CD4-positive, alpha-beta T cell treated with Interleukin-21 for 1 hour (primary cell): ENCODE results near the gene GP5.

Experiments used
- DNase-seq: peaks from one replicate; pipeline ENCODE4 v3.0.0-alpha.2; 2020

The GP5 gene, protein sequence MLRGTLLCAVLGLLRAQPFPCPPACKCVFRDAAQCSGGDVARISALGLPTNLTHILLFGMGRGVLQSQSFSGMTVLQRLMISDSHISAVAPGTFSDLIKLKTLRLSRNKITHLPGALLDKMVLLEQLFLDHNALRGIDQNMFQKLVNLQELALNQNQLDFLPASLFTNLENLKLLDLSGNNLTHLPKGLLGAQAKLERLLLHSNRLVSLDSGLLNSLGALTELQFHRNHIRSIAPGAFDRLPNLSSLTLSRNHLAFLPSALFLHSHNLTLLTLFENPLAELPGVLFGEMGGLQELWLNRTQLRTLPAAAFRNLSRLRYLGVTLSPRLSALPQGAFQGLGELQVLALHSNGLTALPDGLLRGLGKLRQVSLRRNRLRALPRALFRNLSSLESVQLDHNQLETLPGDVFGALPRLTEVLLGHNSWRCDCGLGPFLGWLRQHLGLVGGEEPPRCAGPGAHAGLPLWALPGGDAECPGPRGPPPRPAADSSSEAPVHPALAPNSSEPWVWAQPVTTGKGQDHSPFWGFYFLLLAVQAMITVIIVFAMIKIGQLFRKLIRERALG

DNA sequence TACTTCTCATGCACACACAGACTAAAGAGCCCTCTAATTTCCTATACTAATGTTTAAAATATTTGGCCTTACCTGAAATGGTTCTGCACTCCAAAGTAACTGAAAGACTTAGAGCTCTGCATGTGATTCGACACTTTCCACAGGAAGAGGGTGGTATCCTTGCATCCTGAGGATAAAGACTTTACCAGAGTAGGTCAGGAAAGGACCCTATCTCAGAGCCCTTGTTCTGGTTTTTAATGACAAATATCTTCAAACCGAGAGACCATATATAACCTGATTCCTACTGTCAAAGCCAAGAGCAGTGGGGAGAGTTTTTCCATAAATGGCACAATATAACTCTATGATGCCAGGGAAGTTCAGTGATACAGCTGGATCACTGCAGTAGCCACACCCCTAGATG is at the start of gene GP5:
GP5 (minus strand) TSS at position 101 of the 400 bp plus-strand sequence. CDS start 984 bp downstream, outside the sequence.
- no peak for DNase-seq

DNA sequence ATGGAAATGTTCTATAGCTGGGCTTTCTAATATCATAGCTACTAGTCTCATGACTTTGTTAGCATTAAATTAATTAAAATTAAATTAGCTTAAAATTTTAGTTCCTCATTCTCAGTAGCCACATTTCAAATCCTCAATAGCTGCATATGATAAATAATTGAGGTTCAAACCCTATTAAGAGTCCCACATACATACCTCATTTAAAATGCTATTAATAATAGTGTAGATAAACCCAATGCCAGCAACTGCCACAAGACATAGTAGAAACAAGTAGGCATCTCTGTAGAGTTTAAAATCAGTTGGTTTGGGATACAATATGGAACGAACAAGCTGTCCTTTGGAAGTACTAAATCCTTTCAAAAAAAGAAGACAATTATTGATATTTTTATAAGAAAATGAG is 48.6 kb upstream of the GP5 start:
- DNase-seq, result no peak

DNA sequence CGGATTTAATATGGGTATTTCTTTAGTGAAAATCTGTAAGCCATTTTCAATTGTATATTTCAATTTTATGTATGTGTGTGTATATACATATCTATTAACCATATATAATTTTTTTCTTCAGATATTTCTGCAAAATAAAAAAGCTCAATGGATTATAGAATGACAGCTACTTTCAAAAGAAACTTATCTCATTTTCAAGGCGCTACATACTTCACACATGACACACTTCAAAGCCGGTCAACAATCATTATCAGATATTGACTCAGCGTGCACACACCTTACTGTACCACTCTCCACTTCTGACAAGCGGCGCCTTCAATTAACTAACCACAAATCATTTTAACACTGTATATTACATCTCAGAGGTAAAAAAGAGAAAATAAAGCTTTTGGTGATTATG is 48.1 kb upstream of the GP5 start:
- no peak for DNase-seq

DNA sequence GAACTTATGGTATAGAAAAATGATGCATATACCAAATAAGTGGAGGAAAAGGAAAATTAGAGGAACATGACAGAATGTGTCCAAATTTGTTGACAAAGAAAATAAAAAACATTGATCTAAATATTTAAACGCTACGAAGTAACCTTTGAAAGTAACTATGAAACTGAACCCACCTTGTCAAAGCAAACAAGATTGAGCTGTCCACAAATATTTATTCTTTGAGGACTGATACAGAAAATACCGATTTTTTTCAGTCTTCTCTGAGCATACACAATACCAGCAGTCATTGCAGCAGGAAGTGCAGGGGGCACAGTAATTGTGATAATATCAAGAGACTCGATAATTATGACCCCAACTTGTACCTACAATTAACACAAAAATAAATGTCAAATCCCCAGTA is 47.7 kb upstream of the GP5 start:
- no peak for DNase-seq

DNA sequence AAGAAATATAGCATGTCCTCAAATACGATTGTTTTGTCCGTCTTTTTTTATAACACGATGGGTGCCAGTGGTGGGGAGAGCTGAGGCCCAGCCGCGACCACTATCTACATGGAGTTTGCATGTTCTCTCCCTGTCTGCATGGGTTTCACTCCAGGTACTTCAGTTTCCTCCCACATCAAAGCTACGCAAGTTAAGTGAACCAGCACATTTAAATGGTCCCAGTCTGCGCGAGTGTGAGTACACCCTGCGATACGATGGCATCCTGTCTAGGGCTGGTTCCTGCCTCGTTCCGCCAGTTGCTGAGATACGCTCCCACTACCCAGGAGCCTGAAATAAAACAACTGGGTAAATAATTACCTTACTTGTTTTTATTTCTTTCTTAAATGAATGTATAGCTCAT is 47.1 kb upstream of the GP5 start:
- DNase-seq, result no peak

DNA sequence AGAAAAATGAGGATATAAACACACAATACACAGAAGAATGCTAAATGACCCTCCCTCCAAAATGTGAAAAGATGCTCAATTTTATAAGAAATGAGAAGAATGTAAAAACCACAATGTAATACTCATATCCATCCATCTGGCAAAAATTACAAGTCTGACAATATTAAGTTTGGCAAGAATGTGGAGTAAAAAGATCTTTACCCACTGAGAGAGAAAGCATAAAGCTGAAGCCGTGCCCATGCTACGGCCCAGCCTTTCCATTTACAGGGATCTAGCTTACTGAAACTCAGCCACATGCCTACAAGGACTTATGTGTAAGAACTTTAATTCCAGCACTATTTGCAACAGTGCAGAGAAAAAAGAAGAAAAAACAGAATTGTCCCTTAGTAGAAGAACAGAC is 44.8 kb upstream of the GP5 start:
- DNase-seq, result no peak

DNA sequence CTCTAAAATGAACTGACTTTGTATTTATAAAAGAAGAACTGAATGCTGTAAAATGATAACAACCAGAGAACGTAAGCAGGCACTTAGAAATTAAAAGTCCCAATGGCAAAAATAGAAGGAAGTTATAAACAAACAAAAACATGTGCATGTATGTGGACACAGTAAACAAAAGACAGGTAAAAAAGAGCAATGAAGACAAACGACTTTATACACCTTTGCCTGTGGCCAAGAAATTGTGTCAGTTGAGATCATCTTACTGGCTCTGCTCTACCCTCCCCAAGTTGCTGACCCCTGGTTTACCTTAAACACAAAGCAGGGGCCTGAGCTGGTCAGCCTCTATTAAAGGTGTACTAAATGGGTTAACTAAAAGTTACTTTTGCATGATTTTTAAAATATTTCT is 41.7 kb upstream of the GP5 start:
- DNase-seq, result no peak

DNA sequence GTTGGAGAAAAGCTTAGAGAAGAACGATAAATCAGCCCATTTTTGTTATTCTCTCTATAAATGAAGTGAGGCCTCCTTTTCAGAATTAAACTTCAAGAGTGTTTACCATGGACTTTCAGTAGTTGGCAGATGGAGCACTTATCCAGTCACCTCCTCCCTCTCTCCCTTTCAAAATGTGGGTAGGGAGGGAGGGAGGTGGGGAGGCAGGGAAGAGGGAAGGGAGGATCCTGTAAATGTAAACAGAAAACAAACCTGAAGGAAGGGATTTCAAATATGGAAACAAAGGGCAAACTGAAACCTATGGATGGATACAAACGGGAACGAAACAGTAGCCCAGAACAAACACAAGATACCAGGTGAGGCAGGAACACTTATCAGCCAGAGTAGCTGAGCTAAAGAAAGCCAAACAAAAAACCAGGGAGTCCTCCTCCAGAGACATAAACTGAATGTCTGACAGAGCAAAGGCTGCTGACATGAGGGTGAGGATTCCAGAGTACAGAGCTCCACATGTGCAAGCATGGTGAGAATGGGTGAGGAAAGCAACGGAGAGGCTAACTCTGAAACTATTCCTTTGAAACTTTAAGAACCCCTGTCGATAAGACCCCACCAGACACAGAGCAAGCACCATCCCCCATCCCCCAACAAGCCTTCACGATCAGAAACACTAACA is 41.0 kb upstream of the GP5 start:
- DNase-seq, result no peak

DNA sequence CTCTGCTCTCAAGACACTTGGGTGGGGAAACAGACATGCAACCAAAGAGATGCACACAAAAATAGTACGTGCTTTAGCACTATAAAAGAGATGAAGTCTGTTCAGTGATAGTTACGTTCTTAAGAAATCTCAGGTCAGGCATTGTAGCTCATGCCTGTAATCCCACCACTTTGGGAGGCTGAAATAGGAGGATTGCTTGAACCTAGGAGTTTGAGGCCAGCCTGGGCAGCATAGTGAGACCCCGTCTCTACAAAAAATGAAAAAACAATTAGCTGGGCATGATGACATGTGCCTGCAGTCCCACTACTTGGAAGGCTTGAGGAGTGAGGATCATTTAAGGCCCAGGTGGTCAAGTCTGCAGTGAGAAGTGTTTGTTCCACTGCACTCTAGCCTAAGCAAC is 35.4 kb upstream of the GP5 start:
- DNase-seq, result no peak

DNA sequence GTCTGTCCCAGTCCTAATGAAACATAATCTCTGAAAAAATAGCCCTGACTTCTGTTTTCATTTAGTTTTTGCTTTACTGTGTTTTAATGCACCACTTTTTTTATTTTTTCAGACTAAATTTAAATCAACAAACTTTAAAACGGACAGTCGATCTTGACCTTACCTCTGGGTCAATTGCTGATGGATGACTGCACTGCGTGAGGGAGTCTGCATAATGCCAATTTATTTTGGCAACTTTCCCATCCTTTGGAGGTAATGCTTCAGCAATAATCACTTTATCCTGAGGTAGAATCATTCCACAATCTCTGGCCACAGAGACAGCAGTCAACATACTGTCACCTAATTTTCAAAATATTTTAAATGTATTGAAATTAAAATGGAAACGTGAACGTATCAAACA is 32.5 kb upstream of the GP5 start:
- no peak for DNase-seq

DNA sequence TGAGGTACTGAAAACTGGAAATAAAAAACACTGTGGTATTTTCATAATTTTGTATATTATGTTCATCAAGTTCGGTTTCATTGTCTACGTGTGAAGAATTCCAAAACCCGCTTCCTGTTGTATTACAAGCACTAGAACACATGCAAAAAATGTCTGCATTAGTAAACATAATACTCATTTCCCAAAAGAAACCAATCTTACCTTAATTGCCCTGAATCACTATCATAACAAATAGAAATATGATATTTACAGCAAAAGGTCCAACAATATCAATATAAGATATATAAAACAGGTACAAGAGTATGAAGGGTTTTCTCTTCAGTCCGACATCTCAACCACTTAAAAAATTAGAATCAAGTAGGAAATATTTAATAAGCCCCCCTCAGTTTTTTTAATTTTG is 26.3 kb upstream of the GP5 start:
- no peak for DNase-seq

DNA sequence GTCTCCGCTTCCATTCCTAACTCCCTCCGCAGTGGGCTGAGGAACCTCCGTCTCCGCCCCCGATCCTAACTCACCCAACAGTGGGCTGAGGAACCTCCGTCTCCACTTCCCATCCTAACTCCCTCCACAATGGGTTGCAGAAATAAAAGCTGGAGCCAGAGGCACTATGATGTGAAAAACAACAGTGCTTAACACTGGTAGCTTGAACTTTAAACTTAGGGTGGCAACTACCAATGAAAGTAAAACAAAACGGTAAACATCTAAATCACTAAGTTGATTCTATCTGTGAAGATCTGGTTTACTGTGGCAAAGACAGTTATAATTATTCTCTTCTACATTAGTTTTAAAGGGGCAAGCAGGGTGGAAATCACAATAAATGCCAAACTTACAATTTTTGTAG is 25.9 kb upstream of the GP5 start:
- DNase-seq, result no peak

DNA sequence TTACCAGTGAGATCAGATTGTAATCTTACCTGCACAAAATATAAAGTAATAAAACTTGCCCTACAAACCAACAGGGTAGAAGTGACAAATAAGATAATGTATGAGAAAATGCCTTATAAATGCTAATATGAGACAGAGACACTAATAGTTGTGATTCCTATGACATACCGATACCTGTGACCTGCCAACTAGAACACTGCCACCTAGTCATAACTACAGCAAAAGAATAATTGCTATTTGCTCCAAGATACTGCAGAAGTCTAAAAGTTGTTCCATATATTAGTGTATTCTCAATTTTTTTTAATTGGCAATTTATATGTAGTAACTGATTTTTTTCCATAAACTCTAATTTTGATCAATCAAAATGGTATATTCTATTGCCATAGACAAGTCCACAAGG is 25.3 kb upstream of the GP5 start:
- DNase-seq, result no peak

DNA sequence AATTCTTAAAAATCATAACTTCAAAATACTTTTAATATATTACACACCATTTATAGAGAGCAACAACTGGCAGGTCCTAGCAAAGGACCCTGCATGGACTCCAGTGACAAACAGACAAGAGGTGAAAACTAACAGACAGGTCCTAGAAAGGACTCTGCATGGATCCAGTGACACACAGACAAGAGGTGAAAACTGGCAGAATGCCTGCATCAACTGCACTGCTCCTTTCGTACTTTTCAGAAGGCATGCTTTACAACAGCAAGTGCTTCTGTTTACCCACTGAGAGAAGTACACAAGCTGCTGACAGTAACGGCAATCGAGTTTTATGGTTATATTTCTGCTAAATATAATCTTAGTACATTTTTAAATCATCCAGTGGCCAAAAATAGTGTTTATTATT is 24.3 kb upstream of the GP5 start:
- DNase-seq, result no peak

DNA sequence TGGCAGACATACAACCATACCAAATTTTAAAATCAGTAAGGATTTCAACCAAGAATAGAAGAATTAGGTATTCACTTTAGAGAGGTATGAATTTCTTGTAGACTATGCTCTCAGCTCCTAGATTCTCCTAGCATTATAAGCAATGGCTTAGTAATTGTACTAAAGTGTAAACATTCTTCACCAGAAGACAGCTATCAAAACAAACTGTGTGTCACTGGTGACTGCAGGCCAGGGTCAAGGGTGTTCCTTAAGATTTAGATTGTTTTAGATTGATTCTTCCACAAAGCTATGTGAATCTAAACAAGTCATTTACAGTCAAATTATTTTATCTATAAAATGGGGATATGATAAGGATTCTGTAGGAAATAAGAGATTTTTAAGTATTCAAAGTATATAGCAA is 23.1 kb upstream of the GP5 start:
- DNase-seq, result no peak

DNA sequence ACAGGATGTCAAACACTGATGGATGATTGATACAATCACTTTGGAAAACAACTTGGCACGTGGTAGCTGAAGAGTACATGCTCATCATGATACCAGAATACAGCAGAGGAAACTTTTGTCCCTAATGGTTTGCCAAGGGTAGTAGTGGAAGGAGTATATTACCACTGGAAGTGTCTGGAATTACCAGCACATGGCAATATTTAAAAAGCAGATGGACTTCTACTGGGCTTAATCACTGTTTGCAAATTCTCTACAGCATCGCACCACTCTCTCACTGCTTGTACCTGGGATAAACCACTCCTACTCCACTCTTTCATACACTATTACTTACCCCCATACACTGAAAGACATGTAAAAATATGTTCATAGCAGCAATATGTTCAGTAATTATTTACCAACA is 19.6 kb upstream of the GP5 start:
- DNase-seq, result no peak

DNA sequence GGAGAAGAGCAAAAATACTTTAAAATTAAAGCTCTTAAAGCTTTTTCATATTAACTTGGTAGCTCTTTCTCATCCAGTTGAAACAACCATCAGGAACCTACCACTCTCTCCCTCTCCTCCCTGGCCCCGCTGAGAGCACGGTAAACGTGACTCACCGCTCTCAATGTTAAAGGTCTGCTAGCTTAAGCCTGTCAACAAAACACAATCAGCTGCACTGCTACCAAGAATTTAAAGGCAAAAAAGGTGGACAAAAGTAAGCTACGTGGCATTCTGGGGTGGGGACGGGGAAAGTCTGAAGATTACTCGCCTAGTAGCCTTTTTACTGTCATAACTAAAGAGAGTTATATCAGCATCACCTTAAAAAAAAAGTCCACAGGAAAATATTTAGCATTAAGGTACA is 8.4 kb upstream of the GP5 start:
- DNase-seq, result no peak

DNA sequence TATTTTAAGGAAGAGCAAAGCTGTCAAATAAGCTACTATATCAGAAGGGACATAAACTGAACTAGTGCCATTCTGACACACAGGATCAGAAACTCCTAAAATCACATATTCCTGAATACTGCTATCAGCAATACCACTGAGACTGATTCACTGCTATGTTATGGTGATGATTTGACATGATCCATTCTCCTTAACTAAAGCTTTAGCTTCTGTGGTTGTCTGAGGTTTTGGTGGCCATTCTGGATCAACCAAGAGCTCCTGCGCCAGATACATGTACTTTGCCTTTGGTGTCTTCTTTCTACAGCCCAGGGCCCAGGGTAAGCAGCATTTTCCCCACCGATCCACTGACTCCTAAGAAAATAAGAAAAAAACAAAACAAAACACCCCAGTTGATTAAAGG is 6.7 kb upstream of the GP5 start:
- DNase-seq, result no peak

DNA sequence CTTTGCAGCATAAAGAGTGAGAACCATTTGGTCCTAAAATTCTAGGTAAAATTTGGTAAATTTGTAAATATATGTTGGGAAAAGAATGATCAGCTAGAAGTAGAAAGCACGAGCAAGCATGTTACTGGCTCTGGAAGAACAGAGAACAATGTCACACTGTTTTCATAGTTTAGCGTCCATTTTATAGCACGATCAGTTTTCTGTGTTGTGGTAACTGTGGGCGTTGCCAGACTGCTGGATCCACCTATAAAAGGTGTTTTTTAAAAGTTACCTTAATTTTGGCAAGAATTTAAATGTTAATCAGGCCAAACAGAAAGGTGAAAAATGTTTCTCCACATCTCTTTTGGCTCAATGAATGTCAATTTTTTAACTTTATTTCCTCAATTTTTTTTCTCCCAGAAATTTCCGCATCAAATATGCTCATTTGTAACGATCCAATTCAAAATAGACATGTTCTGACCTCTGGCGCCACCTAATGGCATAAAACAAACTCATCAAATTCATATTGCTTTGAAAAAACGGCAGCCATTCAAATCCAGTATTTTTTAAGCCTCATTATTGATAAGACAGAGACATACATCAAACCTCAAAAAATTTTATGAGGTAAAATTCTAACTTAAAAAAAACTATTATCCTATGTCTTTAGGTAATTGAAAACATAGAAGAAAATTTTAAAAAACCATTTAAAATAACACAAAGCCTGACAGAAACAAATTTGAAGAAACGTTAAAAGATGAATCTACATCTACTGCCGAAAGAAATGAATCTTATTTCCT is 5.5 kb upstream of the GP5 start:
- peak; percentile 67 for DNase-seq

DNA sequence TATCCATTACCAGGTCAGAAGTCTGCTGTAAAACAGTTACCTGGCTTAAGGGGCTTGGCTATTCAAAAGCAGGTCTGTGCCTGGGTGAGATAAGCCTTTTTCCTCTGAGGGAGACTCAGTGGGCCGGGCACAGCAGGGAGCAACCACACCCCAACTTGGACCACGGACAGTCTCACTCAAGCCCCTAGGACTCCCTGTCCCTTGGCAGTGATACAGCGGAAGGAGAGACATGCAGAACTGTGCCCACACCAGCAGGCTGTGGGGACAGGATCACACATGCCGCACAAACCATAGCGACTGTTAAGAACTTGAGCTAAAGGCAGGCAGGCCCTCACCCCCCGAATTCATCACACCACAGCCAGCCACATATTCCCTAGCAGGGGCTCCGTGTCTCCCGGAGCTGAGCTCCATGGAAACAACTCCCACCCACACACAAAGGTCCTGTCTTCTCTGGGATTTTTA is 2.8 kb upstream of the GP5 start:
- DNase-seq, result no peak

DNA sequence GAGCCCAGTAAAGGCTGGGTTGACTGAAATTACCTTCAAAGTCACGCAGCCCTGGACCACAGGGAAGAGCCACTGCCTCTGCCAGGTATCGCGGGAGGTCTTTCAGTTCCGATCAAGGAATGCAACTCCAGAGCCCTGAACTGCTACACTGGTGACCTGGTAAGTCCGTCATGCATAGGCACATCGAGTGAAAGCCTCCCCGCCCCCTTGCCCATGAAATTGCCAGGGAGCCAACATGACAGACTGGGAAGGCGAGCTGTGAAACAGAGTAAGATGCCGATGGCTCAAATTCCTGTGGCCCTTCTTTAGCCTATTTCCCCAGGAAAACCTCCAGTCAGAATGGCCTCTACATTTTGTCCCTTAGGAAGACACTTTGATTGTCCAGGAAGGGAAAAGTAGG is 2.3 kb upstream of the GP5 start:
- DNase-seq, result no peak

DNA sequence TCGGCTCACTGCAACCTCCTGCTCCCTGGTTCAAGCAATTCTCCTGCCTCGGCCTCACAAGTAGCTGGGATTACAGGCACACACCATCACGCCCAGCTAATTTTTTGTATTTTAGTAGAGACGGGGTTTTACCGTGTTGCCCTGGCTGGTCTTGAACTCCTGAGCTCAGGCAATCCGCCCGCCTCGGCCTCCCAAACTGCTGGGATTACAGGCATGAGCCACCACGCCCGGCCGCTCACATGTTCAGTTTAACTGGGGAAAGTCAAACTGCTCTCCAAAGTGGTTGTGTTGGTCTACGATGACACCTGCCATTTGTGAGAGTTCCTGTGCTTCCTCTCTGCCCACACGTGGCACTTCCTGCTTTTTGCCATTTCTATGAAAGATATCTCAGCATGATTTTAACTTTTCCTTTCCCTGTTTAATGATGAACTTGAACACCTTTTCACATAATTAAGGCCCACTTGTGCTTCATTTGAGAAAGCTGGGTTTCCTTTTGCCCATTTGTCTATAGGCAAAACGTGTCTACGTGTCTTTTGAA is 877 bp upstream of the GP5 start:
- DNase-seq, result no peak

DNA sequence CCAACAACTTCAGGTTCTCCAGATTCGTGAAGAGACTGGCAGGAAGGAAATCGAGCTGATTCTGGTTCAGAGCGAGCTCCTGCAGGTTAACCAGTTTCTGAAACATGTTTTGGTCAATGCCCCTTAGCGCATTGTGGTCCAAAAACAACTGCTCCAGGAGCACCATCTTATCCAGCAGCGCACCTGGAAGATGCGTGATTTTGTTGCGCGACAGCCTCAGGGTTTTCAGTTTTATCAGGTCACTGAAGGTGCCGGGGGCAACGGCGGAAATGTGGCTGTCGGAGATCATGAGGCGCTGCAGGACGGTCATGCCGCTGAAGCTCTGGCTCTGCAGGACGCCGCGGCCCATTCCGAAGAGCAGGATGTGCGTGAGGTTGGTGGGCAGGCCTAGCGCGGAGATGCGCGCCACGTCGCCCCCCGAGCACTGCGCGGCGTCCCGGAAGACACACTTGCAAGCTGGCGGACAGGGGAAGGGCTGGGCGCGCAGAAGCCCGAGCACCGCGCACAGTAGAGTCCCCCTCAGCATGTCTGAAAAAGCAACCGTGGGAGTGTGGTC is 1.2 kb downstream of the GP5 start:
- peak; percentile 11 for DNase-seq
